NCI-H146 (cell line): ENCODE data around the gene SECISBP2.
"Not testable (repeated sequence)": the region's sequence is repeated elsewhere in the genome, so short reads cannot be mapped to it uniquely, and the experiment has no call there.

Source experiments
- DNase-seq: peaks from one replicate; lab custom pipeline; 2025; lab: John Stamatoyannopoulos, UW

SECISBP2 gene

GRCh38 chr9:89366711-89367110 lies 48.4 kb downstream of the SECISBP2 start:
- DNase-seq = no peak

- DNase-seq = no peak
Measured at GRCh38 chr9:89367281-89367680, 49.0 kb downstream of the SECISBP2 start.

- no peak for DNase-seq
Measured at GRCh38 chr9:89367726-89368437, 49.6 kb downstream of the SECISBP2 start.

GRCh38 chr9:89368550-89368949 lies 50.2 kb downstream of the SECISBP2 start:
- no peak for DNase-seq

GRCh38 chr9:89368978-89369377 lies 50.7 kb downstream of the SECISBP2 start:
- no peak for DNase-seq

GRCh38 chr9:89370593-89370992 lies 52.3 kb downstream of the SECISBP2 start:
- no peak for DNase-seq

- not testable (repeated sequence) for DNase-seq
Measured at GRCh38 chr9:89371791-89372190, 53.5 kb downstream of the SECISBP2 start.

GRCh38 chr9:89372230-89372816 lies 54.0 kb downstream of the SECISBP2 start:
- no peak for DNase-seq

GRCh38 chr9:89372979-89373378 lies 54.7 kb downstream of the SECISBP2 start:
- no peak for DNase-seq

- no peak for DNase-seq
Measured at GRCh38 chr9:89374176-89374575, 55.9 kb downstream of the SECISBP2 start.

GRCh38 chr9:89375191-89375760 lies 57.0 kb downstream of the SECISBP2 start:
- DNase-seq = peak; percentile 80

GRCh38 chr9:89376286-89376685 lies 58.0 kb downstream of the SECISBP2 start:
- no peak for DNase-seq

- no peak for DNase-seq
Measured at GRCh38 chr9:89376741-89377351, 58.5 kb downstream of the SECISBP2 start.

- no peak for DNase-seq
Measured at GRCh38 chr9:89377411-89377810, 59.1 kb downstream of the SECISBP2 start.

- no peak for DNase-seq
Measured at GRCh38 chr9:89378541-89378940, 60.2 kb downstream of the SECISBP2 start.

- no peak for DNase-seq
Measured at GRCh38 chr9:89379031-89379430, 60.7 kb downstream of the SECISBP2 start.

- no peak for DNase-seq
Measured at GRCh38 chr9:89379508-89380115, 61.3 kb downstream of the SECISBP2 start.

- DNase-seq = no peak
Measured at GRCh38 chr9:89380437-89381307, 62.4 kb downstream of the SECISBP2 start.

- DNase-seq = no peak
Measured at GRCh38 chr9:89381308-89381609, 63.0 kb downstream of the SECISBP2 start.

GRCh38 chr9:89382026-89382986 lies 64.0 kb downstream of the SECISBP2 start:
- no peak for DNase-seq
